ENCODE data around the gene FITM1.

FITM1 gene

GRCh38 chr14:24141097-24141880 lies 10.8 kb downstream of the FITM1 start, which contains the start of gene EMC9:
TSS of gene EMC9 (minus strand) at chr14:24141591. CDS start at chr14:24141304, 287 bp downstream.
- peak; percentile 98 for DNase-seq

- DNase-seq, result no peak
Observed at GRCh38 chr14:24143511-24143910, 13.1 kb downstream of the FITM1 start.

GRCh38 chr14:24144451-24144850 lies 14.0 kb downstream of the FITM1 start:
- DNase-seq, result no peak

GRCh38 chr14:24145219-24145618 lies 14.8 kb downstream of the FITM1 start:
- DNase-seq, result no peak

- DNase-seq, result no peak
Observed at GRCh38 chr14:24145690-24146452, 15.4 kb downstream of the FITM1 start.

- peak; percentile 89 for DNase-seq
Observed at GRCh38 chr14:24146453-24146977, 16.1 kb downstream of the FITM1 start, which contains the start of gene PSME2. TSS of gene PSME2 (minus strand) at chr14:24146610. CDS start at chr14:24146581, 29 bp downstream.

- peak; percentile 90 for DNase-seq
Observed at GRCh38 chr14:24146978-24147760, 16.7 kb downstream of the FITM1 start, which contains the start of gene RNF31. TSS of gene RNF31 (plus strand) at chr14:24147498. CDS start at chr14:24147699, 201 bp downstream.

GRCh38 chr14:24147761-24148428 lies 17.4 kb downstream of the FITM1 start:
- DNase-seq, result no peak

- no peak for DNase-seq
Observed at GRCh38 chr14:24149302-24149969, 19.0 kb downstream of the FITM1 start.

GRCh38 chr14:24150061-24150460 lies 19.6 kb downstream of the FITM1 start:
- no peak for DNase-seq

GRCh38 chr14:24150567-24150966 lies 20.1 kb downstream of the FITM1 start:
- no peak for DNase-seq

GRCh38 chr14:24150993-24151392 lies 20.5 kb downstream of the FITM1 start:
- no peak for DNase-seq

- no peak for DNase-seq
Observed at GRCh38 chr14:24151404-24152080, 21.1 kb downstream of the FITM1 start.

GRCh38 chr14:24155100-24155499 lies 24.6 kb downstream of the FITM1 start:
- DNase-seq, result no peak

- no peak for DNase-seq
Observed at GRCh38 chr14:24156840-24157239, 26.4 kb downstream of the FITM1 start.

GRCh38 chr14:24157331-24157730 lies 26.9 kb downstream of the FITM1 start:
- no peak for DNase-seq

GRCh38 chr14:24159777-24160498 lies 29.5 kb downstream of the FITM1 start:
- DNase-seq, result no peak

GRCh38 chr14:24160499-24160849 lies 30.0 kb downstream of the FITM1 start:
- no peak for DNase-seq

GRCh38 chr14:24160850-24161804 lies 30.7 kb downstream of the FITM1 start, which contains the start of gene IRF9:
TSS of gene IRF9 (plus strand) at chr14:24161265. CDS start at chr14:24162145, 880 bp downstream.
- peak; percentile 70 for DNase-seq

Data from NCI-H1417 treated with DMSO at 0.1 percent for 48 hours (cell line).